ENCODE results near the gene COX6A2.

Gene COX6A2

DNA sequence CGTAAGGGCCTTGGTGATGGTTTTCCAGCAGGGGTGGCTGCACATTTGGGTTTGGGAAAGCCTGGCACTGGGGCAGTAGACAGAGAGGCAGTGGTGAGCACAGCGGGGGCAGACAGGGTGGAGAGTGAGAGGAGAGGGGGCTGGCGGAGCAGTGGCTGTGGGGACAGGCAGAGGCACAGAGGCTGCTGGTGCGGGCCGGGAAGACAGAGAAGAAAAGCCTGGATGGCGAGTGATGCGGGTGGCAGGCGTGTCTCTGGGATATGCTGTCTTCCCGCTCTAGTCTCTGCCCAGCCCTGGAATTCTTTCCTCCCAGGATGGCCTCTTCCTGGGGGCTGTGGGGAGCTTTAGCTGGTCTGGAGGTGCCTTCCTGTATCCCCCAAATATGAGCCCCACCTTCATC, 18.1 kb downstream of the COX6A2 start:
- DNase-seq (ENCODE audit: low spot score): no peak

DNA sequence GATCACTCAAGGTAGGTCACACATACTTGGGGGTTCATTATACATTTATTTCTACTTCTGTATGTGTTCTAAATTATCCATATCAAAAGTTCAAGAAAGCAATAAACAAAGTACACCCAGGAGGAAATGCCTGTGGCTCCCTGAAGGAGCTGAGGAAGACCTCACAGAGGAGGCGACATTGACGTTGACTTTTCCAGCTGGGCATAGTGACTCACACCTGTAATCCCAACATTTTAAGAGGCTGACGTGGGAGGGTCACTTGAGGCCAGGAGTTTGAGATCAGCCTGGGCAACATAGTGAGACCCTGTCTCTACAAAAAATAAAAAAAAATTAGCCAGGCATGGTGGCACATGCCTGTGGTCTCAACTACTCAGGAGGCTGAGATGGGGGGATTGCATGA, 18.7 kb downstream of the COX6A2 start:
- DNase-seq (ENCODE audit: low spot score): no peak

DNA sequence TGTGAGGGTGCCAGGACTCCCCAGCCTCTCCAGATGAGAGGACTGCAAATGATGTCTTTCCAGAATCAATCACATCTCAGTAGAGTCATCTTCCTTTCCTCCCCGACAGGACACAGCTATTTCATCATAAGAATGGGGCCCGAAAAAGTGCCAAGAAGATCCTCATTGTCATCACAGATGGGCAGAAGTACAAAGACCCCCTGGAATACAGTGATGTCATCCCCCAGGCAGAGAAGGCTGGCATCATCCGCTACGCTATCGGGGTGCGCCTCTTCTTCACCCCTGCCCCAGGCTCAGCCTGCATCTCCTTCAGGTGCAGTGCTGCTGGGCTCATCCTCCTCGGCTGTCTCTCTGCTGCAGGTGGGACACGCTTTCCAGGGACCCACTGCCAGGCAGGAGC, 20.8 kb downstream of the COX6A2 start:
- DNase-seq (ENCODE audit: low spot score): no peak

DNA sequence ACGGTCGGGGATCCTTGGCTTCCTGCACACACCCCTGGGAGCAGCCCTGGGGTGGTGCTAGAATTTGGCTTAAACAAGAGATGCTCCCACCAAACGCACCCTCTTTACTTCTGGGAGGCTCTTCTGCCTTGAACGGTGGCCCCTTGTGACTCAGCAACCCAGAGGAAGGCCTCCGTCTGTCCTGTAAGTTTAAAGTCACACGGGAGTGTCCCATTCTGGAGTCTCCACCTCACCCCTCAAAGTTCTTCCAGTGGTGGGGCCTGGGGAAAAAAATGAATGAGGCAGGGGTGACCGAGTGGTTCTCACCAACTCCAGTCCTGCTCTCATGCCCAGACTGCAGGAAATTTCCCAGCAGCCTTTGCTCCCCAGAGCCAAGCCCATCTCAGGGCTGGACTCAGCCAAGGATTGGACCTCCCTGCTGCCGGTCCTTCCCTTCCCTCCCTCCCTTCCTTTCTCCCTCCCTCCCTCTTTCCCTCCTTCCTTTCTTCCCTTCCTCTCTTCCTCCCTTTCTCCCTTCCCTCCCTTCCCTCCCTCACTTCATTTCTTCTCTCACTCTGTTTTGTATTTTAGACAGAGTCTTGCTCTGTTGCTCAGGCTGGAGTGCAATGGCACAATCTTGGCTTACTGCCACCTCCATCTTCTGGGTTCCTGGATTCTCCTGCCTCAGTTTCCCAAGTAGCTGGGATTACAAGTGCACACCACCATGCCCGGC, 23.7 kb downstream of the COX6A2 start:
- no peak for DNase-seq (ENCODE audit: low spot score)

DNA sequence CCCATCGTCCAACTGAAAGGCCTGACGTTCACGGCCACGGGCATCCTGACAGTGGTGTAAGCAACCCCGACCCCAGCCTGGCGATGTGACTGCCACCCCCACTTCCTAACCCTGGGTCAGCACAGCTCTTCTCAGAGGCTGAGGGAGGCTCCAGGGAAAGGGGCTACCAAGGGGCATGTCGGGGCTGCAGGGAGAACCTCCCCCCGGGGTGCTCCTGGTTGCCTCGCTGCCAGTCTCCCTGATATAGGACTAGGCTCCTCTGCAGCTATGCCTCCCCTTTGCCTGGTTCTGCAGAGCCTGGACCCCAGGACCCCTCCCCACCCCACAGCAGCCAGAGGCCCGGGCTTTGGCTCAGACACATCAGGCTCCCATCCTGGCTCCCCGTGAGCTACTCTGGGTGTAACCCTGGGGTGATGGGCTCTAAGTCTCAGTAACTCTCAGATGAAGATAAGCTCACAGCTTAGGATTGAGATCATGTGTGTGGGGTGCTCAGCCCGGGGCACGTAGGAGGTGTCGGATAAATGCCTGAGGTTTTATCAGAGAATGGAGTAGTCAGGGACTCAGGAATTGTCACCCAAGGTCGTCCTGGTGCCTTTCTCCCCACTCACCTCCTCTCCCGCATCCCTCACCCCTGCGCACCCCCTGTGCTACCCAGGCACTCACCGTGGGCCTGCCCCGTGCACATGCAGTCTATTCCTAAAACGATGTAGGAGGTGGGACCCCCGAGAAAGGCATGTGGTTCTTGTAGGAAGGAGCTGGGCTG, 24.4 kb downstream of the COX6A2 start:
- DNase-seq (ENCODE audit: low spot score): no peak

DNA sequence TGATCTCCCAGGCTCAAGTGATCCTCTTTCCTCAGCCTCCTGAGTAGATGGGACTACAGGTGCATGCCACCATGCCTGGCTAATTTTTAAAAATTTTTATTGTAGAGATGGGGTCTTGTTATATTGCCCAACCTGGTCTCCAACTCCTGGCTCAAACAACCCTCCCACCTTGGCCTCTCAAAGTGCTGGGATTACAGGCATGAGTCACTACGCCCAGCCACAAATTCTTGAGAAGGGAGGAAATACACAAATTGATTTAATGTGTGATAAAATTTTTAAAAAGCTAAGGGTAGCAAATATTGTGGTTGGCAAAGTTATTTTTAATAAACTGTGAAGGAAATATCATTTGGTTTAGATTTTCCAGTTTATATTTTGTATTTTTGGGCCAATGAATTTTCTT, 25.5 kb downstream of the COX6A2 start:
- no peak for DNase-seq (ENCODE audit: low spot score)

DNA sequence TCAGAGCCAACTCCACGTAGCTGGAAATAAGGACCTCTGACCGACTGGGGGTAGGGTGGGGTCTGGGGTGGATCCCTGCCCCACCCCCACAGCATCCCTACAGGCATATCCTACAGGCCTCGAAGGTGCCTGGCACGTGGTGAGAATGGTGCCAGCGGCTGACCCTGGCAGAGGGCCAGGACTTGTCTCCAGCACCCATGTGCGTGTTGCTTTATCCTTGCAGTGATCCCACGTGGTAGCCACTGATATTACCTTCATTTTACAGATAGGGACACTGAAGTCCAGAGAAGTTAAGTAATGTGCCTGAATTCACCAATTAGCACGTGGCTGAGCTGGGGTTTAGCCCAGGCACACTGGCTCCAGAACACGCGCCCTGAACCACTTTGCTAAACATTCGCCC, 26.7 kb downstream of the COX6A2 start:
- no peak for DNase-seq (ENCODE audit: low spot score)

DNA sequence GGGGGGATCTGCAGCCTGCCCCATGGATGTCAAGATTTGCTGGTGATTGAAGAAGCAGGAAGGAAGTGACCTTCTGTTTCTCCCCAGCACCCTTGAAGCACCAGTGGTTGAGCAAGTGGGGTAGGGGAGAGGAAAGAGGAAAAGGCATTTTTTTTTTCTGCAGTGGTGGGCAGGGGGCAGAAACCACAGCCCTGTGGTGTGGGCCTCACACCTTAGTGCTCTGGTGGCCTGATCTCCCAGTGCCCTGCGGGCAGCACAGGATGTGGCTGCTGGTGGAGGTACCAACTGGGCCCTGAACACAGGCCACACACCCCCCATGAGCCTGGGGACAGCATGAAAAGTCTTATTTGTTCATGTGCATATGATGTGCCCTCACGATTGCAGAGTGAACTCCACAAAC, 28.0 kb downstream of the COX6A2 start:
- no peak for DNase-seq (ENCODE audit: low spot score)

DNA sequence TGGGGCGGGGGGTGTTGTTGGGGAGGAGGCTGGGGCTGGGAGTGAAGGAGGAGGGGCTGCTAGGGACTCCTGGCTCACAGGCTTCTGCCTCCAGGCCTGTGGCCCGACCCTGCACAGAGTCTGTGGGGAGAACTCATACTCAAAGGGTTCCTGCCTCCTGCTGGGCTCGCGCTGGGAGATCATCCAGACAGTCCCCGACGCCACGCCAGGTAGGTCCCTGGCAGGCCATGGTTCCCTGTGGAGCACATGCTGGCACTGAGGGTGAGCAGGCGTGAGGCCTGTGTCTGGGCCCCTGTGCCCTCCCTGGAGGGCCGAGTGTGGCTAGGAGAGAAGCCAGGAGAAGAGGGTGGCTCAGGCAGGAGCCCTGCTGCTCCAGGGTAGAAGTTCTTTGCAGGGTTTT, 30.5 kb downstream of the COX6A2 start:
- no peak for DNase-seq (ENCODE audit: low spot score)

DNA sequence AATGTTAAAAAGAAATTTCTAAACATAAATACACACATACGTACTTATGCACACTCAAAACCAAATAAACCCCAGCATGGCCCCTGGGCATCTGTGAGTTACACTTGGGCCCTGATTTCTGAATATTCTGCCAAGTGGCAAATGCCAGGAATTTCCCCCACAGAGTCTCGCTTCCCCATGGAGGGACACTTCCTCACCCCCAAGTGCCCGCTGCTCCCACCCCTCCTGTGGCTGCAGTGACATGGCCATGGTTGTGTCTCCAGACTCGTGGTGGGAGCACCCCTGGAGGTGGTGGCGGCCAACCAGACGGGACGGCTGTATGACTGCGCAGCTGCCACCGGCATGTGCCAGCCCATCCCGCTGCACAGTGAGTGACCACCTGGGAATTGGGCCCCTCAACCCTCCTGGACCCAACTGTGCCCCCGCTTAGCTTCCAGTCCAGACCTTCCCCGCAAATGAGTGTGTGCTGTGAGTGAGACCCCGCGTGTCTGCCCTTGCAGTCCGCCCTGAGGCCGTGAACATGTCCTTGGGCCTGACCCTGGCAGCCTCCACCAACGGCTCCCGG, 31.0 kb downstream of the COX6A2 start:
- no peak for DNase-seq (ENCODE audit: low spot score)

DNA sequence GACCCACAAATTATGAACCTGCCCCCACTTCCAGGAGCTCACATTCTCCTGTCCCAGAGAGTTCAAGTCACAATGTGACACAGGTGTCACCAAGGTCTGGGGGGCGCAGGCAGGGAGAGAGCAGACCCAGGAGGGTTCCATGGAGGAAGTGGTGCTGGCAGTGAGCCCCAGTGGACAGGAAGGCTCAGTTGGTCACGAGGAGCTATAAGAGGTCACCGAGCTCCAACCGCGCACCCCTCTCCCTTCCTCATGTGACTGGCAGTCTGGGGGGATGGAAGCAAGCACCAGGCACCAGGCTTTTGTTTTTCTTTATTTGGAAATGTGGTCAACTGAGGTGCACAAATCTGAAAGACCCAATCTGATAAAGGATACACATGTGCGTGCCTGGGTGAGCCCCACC, 32.5 kb downstream of the COX6A2 start:
- DNase-seq (ENCODE audit: low spot score): no peak

DNA sequence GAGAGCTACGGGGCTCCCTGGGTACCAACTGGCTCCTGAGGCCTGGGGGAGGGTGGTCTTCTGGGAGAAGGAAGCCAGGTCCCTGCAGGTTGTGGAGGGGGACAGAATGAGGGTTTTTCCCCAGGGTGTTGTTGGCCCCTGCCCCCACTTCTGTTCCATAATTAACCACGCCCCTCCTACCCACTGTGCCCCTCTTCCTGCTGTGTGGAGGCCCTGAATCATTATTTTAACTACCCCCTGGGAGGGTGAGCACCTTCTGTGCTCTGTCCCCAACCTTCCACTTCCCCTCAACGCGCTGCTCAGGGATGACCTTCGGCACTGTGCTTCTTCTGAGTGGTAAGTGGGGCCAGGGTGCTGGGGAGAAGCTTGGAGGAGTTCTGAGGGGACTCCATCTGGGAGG, 35.1 kb downstream of the COX6A2 start, which contains the start of gene ITGAD:
Gene ITGAD, plus strand, starts transcription at position 280 of the 400 bp plus-strand sequence. Its CDS starts 26 bp downstream, at position 306.
- DNase-seq (ENCODE audit: low spot score): no peak

DNA sequence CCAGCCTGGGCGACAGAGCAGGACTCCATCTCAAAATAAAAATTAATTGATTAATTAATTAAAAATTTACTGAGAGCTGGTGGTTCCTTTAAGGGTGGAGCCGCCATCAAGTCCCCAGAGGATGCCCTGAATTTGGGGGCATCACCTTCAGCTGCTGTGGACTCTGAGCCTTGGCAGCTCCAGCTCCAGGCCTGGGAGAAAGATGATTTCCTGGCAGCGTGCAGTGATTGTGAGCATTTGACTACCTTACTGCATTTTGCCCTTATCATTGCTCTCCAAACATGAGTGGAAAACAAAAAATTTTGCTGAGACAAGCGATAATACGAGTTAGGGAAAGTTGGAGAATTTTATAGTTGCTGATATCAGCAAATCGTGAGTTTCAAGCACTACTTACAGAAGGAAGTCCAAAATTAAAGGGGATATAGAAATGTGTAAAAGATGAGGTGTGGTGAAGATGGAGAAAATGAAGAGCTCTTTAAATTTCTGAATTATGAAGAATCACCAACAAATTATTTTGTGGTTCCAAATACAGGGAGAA, 37.6 kb downstream of the COX6A2 start:
- no peak for DNase-seq (ENCODE audit: low spot score)

DNA sequence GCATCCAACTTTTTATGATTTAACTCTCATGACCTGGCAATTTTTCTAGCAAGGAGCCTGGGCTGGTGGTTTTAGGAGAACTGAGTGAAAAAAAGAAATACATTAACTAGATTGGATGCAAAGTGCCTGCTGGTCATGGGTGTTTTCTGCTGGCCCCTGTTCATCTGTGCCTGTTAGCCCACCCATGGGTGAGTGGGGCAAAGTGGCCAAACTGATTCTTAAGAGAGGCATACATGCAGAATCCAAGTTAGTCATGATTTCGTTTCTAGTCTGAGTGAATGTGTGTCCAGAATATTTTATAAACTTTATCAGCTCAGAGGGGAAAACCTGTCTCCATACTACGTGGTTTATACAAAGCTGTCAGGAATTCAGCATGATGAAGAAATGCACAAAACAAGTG, 39.6 kb downstream of the COX6A2 start:
- no peak for DNase-seq (ENCODE audit: low spot score)

DNA sequence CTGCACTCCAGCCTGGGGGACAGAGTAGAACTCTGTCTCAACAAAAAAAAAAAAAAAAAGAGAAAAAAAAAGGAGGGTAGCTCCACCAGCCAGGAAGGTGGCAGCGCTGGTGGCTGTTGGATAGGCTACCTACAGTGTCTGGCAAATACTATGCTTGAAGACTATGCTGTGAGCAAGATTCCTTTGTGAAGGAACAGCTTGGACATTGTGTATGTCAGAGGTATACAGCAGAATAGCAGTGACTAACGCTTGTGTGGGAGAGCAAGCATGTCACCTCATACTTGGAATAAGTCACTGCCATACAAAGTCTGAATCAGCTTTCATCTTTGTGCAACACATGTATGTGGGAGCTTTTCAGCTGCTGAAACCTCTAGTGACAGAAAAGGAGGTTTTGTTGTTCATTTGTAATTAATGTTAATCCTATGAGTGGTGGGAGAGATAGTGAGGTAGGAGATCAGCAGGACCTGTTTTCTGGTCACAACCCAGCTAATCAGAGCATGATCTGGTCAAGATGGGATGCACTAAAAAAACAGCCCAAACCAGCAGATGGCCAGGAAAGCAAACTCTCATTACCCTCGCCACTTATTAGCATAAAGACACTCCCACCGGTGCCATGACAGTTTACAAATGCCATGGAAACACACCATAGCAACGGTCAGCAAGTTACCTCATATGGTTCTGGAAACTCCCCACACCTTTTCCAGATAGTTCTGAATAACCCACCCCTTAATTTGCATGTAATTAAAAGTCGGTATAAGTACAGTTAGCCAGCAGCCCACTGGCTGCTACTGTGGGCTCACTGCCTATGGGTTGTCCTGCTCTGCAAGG, 41.8 kb downstream of the COX6A2 start:
- DNase-seq (ENCODE audit: low spot score): no peak

DNA sequence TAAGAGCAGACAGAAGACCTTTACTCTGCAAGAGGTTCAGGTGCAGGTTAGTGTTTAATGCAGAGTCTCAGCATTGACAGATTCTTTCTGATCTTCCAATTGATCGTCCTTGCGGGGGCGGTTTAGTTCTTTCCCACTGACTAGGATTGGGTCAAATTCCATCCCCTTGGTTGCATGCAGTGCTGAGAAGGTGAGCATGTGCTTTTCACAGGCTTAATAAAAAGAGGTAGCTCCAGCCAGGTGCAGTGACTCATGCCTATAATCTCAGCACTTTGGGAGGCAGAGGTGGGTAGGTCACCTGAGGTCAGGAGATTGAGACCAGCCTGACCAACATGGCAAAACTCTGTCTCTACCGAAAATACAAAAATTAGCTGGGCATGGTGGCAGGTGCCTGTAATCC, 42.5 kb downstream of the COX6A2 start:
- DNase-seq (ENCODE audit: low spot score): no peak

DNA sequence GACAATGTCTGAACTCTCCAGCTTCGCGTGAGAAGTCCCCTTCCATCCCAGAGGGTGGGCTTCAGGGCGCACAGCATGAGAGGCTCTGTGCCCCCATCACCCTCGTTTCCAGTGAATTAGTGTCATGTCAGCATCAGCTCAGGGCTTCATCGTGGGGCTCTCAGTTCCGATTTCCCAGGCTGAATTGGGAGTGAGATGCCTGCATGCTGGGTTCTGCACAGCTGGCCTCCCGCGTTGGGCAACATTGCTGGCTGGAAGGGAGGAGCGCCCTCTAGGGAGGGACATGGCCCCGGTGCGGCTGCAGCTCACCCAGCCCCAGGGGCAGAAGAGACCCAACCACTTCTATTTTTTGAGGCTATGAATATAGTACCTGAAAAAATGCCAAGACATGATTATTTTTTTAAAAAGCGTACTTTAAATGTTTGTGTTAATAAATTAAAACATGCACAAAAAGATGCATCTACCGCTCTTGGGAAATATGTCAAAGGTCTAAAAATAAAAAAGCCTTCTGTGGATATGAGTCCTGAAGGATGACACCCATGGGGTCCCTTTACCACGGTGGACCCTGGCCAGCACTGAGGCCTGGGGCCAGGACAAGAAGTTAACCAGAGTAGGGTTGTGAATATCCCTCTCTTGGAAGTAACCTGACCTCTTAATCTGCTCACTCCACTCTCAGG, 45.5 kb downstream of the COX6A2 start:
- DNase-seq (ENCODE audit: low spot score): no peak

DNA sequence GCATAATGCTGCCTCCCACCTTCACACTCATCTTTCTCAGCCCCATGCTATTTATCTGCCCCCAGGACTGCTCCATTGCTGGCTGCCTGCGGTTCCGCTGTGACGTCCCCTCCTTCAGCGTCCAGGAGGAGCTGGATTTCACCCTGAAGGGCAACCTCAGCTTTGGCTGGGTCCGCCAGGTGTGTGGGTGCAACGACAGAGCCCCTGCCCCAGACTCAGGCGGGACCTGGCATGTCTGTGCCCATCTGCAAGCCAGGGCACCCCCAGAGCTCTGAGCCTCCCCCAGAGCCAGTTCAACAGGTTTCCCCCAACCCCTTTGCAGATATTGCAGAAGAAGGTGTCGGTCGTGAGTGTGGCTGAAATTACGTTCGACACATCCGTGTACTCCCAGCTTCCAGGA, 48.0 kb downstream of the COX6A2 start:
- DNase-seq (ENCODE audit: low spot score): no peak
